GM13976 (cell line): ENCODE results near the gene LAMB1.

Experiments used
- DNase-seq: peaks from one replicate; pipeline ENCODE4 v3.0.0; 2012; ENCODE audit warnings: low spot score
- CTCF ChIP-seq: IDR thresholded peaks from 2 replicates; pipeline ENCODE4 v1.5.1; 2012; ENCODE audit warnings: borderline replicate concordance, mild to moderate bottlenecking; ENCODE audit not compliant: insufficient read depth; ENCODE audit errors: extremely low read depth, missing control alignments, control extremely low read depth
- in situ Hi-C: fragments of 300-500 bp; cut with MboI; formaldehyde crosslinking; loops from one replicate; pipeline ENCODE4 v1.12.0; 2022; ENCODE audit warnings: low sequenced_read_pairs, mixed read lengths, inconsistent platforms; ENCODE audit not compliant: unreplicated experiment

Gene LAMB1

GRCh38 chr7:107953924-107954303, 49.0 kb downstream of the LAMB1 start:
- TF ChIP-seq CTCF, result no peak
- no peak for DNase-seq
- in situ Hi-C loops, result no loop called here

GRCh38 chr7:107953265-107953923, 49.6 kb downstream of the LAMB1 start:
- no peak for DNase-seq
- no peak for TF ChIP-seq CTCF
- in situ Hi-C loops, result no loop called here

GRCh38 chr7:107951896-107952295, 51.1 kb downstream of the LAMB1 start:
- no peak for TF ChIP-seq CTCF
- no peak for DNase-seq
- in situ Hi-C loops, result no loop called here

- in situ Hi-C loops, result no loop called here
- no peak for DNase-seq
- no peak for TF ChIP-seq CTCF
Observed at GRCh38 chr7:107951172-107951787, 51.7 kb downstream of the LAMB1 start.

- no peak for DNase-seq
- in situ Hi-C loops, result no loop called here
- no peak for TF ChIP-seq CTCF
Observed at GRCh38 chr7:107949443-107949935, 53.5 kb downstream of the LAMB1 start.

DNA sequence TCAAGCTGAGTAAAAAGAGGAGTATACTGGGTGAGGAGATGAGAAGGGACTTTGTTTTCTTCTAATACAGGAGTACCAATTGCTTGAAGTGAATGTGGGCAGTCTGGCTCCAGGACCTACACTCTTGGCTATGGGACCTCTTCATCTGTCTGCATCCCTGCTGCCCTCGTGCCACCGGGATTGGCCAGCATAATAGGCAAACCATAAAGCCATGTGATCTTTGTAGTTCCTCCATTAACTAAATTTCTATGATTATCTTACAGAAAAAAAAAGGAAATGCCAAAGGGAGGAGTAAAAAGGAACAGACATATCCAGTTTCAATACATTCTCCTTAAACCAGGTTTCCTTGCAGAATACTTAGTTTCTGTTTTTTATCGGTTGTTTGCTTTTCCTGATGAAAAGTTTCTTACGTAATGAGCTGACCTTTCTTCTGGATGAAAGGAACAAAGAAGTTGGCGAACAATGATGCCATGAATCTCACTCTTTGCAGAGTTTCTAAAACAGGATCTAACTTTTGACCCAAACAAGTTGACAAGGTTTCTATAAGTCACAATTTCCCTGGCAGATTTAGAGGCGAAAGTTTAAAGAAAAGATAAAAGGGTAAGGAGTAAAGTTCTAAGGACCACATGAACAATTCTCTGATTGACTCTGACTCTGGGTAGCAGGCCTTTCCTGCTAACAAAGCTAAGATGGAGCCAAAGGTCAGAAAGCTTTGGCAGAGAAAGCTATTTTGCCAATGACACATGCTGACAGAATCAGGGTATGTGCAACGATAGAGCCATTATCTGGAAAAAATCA, 54.1 kb downstream of the LAMB1 start:
- no peak for TF ChIP-seq CTCF
- no peak for DNase-seq
- in situ Hi-C loops, result no loop called here
